B cell (primary cell): ENCODE results near the gene ADGRL2.
"Not testable (repeated sequence)": the region's sequence is repeated elsewhere in the genome, so short reads cannot be mapped to it uniquely, and the experiment has no call there.

ENCODE experiments used
- CTCF ChIP-seq: fragments of 200-600 bp; IDR thresholded peaks from one replicate; pipeline ENCODE4 v1.8.0; 2022; ENCODE audit warnings: antibody characterized with exemption, mild to moderate bottlenecking
- EZH2 ChIP-seq: IDR thresholded peaks from 2 replicates; pipeline ENCODE4 v1.6.1; 2012; ENCODE audit warnings: borderline replicate concordance, low read depth, mild to moderate bottlenecking, moderate library complexity, low read length; ENCODE audit not compliant: insufficient read depth, poor library complexity, severe bottlenecking

GRCh38 chr1:81871091-81871490 is 70.4 kb downstream of the ADGRL2 start:
- not testable (repeated sequence) for TF ChIP-seq CTCF, EZH2
